DMS153 treated with DMSO at 0.1 percent for 48 hours (cell line): ENCODE measurements around the gene MLLT10.

Experiments used
- DNase-seq: peaks from one replicate; lab custom pipeline; 2025; ENCODE audit not compliant: unreplicated experiment; lab: John Stamatoyannopoulos, UW

MLLT10 gene

DNA sequence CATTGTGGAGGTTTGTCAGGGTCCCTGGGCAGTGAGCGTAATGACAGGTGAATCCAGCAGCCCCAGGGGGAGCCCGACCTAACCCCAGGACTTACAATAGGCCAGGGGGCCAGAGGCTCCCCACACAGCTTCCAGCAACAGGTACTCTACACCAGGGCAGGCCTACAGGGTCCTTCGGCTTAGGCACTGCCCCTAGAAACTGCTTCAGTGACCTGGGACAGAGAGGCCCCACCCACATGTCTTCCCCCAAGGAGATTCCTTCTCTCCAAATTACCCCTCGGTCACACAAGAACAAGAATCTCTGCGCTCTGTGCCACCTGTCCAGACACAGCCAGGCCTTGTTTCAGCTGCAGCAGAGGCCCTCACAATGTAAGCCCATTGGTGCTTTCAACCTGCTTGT, 32.9 kb upstream of the MLLT10 start:
- no peak for DNase-seq

DNA sequence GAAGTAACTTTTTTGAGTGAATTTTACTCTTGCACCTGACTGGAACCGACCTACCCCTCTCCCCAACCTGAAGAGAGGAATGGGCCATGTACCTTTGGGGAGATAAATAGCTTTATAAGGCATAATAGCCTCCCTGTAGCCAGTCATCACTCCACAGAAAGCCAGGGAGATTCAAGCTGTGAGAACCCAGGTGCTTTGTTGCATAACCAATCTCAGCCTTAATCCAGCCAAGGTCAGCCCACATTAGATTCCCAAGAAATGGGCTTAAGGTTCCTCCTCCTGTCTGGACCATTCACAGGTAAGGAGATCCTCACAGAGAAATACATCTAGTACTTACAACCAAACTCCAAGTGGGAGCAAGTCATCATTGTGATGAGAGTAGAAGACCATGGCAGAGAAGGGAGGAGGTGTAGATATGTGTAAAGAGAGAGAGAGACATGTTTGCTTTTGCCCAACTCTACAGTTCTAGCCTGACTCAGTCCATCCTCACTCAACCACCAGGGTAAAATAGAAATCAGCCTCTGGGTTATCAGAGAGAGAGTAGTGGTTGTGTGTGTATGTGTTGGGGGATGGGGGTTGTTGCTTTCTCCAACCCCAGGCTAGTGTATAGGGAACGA, 32.2 kb upstream of the MLLT10 start:
- DNase-seq = no peak

DNA sequence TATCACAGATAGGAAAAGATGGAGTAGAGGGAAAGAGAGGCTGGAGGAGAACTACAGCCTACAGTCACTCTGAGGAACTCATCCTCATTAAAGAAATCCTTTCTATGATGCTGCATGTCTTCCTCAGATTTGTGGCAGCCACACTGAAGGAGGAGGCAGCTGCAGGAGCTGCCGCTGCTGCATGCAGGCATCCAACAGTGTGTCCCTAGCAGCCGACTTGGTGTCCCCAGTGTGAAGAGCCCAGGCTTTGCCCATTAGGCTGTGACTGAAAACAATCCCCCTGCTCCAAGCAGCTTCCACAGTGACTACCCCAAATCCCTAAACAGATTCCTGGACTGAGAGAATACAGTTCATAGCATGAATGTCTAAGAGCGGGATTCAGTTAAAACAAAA, 31.7 kb upstream of the MLLT10 start:
- DNase-seq = no peak

DNA sequence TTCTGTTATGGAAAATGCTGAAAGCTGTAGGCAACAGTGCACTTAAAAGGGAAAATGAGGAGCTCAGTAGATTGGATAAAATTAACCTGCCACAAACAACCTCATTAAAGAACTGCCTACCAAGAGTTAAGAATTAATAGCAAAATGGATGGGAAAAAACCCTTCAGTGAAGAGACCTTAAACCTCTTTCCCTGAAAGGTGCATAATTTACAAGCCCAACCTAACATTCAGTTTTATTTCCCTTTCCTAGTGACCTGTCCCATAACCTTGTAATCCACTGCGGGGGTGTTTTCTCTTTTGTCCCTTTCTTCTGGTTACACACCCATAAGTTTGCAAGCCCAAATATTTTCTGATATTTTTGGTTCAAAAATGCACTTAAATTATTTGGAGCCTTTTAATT, 30.5 kb upstream of the MLLT10 start:
- no peak for DNase-seq

DNA sequence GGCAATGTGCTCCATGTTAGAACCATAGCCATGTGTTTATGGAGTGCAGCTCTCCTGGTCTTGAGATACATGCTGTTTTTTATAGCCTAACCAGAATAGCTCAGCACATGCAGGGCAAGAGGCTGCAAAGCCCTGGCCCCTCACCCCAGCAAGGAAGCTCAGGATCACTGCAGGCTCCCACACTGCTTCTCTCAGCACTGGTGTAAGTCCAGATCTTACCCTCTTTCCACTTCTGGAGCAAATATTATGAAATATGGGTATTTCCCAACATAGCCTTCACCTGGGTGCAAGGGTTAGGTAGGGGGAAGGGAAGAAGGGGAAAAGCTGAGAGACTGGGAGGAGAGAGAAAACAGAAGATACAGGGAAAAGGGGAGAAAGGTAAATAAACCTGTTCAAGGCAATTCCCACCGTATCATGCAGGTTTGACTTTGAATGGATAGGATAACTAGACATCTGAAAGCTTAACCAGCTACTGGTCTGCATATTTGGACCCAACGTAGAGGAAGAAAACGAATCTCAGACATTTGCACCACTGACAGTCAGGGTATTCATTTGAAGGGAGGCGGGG, 28.2 kb upstream of the MLLT10 start:
- DNase-seq = no peak

DNA sequence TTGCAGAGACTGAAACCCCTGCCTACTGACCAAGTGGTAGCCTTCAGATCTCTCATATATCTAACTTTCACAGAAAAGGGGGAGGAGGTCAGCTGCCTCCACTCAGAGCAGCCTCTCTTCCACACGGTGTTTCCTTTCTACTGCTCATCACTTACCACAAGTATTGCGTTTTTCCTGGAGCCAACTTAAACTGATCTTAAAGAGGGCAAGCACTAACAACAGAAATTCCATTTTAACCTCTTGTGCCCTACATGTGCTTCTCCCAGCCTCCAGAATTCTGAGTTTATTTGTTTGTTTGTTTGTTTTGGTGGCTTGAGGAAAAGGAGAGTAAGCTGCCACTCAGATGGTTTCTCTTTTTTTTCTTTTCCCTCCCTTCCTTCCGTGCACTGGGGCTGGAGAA, 27.7 kb upstream of the MLLT10 start:
- DNase-seq = no peak

DNA sequence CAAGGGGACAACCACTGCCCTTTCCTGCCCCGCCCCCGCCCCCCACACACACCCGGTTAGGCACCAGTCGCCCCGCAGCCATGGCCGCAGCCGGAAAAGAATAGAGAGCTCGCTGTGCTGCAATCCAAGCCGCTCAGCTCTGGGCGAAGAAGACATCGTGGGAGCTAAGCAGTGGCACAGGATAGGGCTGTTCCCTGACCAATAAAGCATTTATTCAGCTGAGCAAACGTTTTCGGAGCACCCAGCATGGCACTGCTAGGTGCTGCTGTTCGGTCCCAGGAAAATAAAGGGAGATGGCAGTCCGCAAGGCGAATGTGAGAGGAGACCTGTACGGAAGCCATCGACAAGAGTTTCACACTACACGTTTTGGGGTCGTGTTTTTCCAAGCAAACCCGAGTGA, 26.9 kb upstream of the MLLT10 start:
- DNase-seq = no peak

DNA sequence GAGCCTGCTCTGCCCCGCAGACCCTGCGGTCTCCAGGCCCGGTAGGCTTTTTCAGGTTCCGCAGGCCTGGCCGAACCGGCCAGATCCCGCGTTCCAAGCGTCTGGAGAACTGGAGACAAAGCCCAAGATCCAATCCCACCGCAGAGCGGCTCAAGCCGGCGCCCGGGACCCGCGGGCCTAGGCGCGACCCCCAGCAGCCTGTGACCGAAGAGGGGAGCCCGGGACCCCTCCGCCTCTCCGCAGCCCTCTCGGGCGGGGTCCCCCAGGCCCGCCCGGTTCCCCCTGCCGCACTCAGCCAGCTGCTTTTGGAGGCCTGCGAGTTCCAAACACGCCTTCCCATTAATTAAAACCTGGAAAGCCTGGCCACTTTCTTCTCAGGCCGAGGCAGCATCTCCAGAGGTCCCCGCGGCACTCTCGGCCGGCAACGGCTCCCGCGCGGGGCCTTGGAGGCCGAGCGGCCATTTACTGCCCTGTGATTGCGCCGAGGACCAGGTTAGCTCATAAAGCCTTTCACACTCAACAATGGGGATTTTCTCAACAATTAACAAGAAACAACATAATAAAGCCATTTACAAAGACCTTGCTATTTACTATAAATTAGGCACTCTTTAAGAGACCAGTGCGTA, 25.2 kb upstream of the MLLT10 start:
- no peak for DNase-seq

DNA sequence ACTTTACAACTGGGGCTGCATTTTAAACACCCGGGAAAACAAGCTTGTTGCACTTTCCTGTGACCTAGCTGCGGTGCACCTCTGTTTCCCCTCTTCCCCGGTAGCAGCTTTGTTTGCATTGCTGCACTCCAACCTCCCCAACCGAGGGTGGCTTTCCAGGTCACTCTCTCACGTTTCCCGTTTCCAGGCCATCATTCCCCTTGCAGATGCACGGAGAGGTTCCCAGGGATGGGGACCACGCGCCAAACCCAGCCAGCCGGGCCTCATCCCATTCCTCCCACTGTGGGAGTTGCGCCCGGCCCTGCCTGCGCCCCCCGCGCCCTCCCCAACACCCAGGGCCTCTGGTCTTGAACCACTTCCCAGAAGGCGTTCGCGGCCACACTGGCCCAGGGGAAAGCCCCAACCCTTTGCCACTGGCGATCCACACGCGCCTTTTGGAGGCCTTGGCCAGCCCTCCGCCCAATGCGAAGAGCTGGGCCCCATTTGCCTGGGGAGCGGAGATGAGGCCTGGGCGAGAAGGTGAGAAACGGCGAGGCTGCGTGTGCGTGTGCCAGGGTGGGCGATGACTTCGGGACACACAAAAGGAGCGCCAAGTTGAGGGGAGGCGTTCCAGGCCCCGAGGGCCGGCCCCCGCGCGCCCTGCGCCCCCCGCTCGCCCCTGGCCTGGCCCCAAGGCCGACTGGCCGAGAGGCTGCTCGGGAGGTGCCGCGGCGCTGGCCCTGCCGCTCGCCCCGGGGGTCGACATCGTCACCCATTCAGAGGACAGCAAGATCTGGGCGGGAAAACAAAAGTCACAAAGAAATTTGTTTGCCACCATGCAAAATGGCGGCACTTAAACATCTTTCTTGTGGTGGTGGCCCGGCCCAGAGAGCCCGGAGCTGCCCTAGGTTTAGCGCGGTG, 24.4 kb upstream of the MLLT10 start:
- no peak for DNase-seq

DNA sequence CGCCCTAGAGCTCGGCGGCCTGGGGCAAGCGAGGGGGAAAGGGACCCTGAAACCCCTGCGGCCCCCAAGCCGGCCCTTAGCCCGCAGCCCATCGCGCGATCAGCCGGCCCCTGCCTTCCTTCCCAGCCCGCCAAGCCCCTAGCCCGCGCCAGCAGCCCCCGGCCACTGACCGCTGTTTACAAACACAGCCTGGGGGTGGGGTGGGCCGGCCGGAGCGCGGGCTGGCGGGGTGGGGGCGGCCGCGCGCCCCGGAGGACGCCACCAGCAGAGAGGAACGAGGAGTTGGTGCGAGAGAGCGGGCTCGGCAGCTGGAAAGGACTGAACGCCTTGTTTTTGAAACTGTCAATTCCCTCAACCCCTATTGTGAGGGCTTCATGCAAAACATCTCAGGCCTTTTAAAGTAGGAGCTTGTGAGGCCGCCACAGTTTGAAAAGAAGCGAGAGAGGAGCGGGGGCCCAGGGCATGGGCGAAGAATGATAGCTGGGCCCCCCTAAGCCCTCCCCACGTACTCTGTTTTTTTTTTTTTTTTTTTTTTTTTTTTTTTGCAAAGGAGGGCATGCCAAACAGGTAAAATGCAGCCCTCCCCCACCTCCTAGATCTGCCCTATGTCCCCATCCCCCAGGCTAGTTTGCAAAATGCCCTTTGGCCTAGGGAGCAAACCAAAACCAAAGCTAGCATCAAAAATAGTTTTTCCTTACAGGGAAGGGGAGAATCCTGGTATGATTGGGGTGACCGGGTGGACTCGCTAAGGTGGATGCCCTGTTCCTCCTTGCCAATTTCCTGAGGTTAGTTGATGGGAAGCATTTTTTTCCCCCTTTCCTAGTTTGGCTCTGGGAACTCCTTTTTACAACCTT, 23.6 kb upstream of the MLLT10 start:
- no peak for DNase-seq

DNA sequence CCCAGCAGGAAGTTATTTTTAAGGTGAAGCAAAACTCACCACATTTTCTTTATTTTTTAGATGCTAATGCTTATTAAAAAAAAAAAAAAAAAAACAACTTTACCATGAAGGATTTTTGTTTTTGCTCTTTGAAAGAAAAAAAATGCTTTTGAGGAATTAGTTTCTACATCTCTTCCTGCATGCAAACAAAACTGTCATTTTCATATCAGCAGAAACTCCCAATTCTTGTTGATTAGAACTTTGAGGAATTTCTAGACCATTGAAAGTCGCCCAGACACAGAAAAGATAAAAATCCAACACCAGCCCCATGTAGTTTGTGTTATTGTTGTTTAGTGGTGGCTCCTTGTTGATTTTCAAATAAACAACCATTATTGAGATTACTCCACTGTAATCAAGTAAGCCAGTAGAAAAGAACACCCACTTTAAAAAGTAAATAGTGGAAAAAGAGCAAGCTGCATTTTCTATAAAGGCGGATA, 22.9 kb upstream of the MLLT10 start:
- no peak for DNase-seq

DNA sequence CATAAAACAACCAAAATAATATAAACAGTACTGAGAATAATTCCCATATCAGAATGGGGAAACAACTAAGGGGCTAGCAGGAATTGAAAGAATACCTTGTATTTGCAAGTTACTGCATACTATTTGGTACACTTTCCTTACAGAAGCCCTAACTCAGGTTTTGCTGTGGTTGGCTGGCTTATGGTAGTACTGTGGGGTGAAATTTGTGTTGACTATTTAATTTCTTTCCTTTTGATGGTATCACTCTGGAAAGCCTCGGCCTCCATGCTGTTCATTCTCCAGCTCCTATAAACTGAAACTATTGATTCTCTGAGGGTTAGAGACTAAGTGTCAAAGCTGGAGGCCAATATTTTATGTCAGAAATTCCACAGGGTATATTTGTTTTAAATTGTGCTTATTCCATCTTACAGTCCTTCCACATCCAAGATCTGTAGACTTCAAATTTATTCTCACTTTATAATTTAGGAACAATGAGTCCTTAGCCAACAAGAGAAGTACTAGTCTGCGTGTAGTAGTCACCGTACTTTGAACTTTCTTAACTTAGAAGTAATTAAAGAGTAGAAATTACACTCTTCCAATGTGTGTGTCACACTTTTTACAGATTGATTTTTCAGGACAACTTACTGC, 22.0 kb upstream of the MLLT10 start:
- no peak for DNase-seq

DNA sequence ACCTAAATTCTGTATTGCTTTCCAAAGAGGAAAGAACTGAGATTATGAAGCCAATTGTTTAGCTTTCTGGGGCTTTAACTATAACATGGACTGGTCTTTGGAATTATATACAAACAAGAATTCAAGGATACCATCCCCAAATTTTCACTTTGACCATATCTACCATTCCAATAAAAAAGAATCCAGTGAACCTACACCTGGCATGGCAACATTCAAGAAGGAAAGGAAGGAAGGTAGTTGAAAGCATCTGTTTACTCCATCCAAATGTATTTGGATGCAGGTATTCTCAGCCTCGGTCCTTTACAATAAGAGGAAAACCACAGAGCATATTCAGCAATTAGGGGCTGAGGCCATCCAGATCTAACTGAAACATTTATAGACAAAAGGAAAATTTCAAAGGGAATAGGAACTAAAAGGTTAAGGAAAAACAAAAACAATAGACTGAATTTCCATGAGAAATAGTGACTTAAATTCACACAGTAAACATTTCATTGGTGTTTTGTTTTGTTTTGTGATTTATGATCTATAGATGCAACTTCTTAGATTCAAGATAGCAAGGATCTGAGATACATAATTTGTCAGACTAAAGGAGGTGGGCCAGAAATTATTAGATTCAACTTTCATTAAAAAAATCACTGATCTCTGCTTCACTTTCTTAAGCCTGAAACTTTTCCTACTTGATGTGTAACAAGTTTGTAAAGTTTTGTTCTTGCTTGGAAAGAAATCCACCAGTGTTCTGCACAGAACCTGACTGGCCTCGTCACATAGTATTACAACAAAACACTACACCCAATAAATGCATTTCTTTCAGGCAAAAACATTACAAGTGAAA, 21.2 kb upstream of the MLLT10 start:
- no peak for DNase-seq

DNA sequence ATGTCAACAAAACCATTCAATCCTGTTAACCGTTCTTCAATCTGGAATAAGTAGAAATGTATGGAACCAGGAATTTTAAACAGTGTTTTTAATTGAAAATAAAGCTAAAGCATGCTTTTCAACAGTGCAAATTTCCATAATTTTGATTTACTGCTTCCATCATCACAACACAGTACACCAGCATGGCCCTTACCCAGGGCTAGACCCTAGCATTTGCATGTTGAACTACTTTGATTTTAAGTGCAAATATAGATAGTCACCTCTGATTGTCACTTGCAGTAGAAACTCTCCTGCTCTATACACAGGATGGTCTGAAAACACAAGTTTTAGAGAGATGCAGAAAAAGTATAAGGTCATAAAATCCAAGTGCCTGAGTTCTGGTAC, 20.6 kb upstream of the MLLT10 start:
- DNase-seq = no peak

DNA sequence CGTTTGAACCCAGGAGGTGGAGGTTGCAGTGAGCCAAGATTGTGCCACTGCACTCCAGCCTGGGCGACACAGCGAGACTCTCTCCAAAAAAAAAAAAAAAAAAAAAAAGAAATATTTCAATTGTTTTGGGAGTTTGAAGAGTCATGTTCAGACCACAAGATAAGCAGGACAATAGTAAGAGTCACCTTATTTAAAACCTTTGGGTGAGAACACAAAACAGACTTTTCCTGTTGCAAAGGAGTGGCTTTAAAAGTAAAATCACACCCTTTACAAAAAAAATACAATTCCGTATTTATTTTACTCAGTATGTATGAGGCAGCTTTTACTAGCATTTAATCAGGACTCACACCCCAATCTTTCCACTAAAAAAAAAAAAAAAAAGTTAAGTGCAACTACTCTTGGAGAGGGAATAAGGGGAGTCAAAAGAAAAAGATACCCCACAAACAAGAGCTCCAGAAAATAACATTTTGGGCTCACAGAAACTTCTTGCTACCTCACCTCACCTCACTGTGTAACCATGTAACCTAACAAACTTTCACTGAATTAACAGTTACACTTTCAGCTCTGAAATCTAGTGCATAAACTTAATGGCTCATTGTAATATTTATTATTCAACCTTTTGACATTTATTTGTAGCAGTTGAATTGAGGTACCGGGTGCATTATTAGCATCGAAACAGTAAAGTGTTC, 19.8 kb upstream of the MLLT10 start:
- no peak for DNase-seq

DNA sequence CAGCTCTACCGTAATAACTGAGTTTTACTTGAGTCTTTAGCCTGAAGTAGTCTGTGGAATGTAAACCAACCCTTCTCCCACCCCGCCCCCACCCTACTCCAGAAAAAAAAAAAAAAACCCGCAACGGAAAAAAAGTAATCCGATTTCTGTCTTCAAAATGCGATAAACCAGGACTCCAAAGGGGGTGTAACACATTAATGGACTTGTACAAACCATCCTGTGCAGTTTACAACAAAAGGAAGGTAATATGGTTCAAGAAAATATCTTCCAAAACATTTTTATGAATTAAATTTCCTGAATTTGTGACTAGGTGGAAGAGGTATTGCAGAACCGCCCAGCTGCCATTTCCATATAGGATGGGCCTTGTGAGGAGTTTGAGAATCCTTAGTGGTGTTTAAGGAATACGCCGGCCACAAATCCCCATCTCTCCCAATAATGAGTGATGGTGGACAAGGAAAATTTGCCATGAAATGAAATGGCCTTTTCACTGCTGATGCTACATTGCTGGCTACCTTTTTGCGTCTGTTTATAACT, 19.1 kb upstream of the MLLT10 start:
- no peak for DNase-seq

DNA sequence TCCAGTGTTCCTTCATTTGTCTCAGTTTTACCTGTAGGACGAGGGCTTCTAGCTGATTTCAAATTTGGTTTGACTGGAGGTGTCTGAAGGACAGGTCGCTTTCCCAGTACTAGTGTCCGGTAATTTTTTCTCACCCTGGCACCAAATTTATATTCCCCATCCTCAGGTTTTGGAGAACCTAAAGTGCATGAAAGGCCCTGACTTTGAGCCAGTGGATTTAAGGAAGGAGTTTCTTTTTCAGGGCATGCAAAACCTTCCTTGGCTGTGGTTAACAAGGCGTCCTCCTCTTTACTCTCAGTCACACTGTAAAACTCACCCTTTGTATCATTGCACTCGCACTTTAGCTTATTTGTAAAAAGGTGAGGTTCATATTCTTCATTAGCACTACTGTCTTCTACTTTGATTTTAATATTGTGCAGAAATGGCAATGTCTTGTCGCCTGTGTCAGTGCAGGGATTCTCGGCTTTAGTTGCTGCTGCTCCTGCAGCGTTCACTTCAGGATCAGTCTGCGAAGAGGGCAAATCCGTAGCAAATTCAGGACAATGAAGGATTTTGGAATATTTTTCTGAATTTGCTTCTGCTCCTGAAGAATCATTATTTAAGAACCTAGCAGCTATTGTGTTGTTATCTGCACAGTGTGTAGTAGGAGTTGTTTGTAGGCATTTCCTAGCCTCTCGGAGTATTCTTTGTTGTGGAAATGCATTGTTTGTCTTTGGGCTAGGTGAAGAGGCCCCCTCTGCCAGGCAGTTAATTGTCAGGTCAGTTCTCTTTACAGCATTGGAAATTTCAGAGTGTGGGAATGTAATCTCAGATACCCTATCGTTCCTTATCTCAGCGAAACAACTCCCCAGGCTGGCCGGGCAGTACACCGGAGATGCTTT, 18.4 kb upstream of the MLLT10 start:
- DNase-seq = no peak
